Natural killer cell (primary cell): ENCODE results near the gene ZKSCAN7. TPM values are rescaled to one million over a fixed set of nuclear protein-coding genes. Genes with fewer than 3 reads are reported as not detected.
"Not testable (repeated sequence)": the region's sequence is repeated elsewhere in the genome, so short reads cannot be mapped to it uniquely, and the experiment has no call there.

Experiments used
- ATAC-seq, 3 donors: fragments of 150-1000 bp in 2 of 3; fragments of 200-7000 bp in 1 of 3; cut with Tn5 transposase; 1 replicate in 1 of 3; 2 replicates in 2 of 3; pipeline ENCODE4 v1.10.0; 2021; ENCODE audit warnings: mild to moderate bottlenecking in 2 of 3, moderate library complexity in 2 of 3
- DNase-seq, 2 donors: peaks; one replicate each; pipeline versions ENCODE4 v3.0.0 to v3.0.0-alpha.2; 2013 to 2021; ENCODE audit warnings: mixed read lengths in 1 of 2
- H3K27ac ChIP-seq: one replicate; pipeline ENCODE4 v1.5.1; 2013; ENCODE audit warnings: mild to moderate bottlenecking, low read length
- H3K27me3 ChIP-seq: one replicate; pipeline ENCODE4 v1.6.1; 2013; ENCODE audit warnings: low read length; ENCODE audit not compliant: control insufficient read depth, insufficient read depth
- H3K36me3 ChIP-seq: one replicate; pipeline ENCODE4 v1.6.1; 2013; ENCODE audit warnings: low read length; ENCODE audit not compliant: control insufficient read depth, insufficient read depth
- H3K4me1 ChIP-seq: one replicate; pipeline ENCODE4 v1.6.1; 2013; ENCODE audit warnings: low read length; ENCODE audit not compliant: control insufficient read depth, insufficient read depth
- H3K4me3 ChIP-seq: one replicate; pipeline ENCODE4 v1.5.1; 2013; ENCODE audit warnings: low read length
- H3K9me3 ChIP-seq: one replicate; pipeline ENCODE4 v1.6.1; 2013; ENCODE audit warnings: low read length; ENCODE audit not compliant: control insufficient read depth, insufficient read depth
- H3K27ac Mint-ChIP-seq, 2 donors: one replicate each; pipeline ENCODE4 v1.8.0; 2022; ENCODE audit warnings: mild to moderate bottlenecking in 2 of 2, mixed read lengths in 2 of 2, moderate library complexity in 1 of 2
- H3K27me3 Mint-ChIP-seq, 2 donors: one replicate each; pipeline ENCODE4 v1.8.0; 2022; ENCODE audit warnings: low read depth in 2 of 2, mixed read lengths in 2 of 2
- H3K36me3 Mint-ChIP-seq: one replicate; pipeline ENCODE4 v1.8.0; 2022; ENCODE audit warnings: mixed read lengths
- H3K4me1 Mint-ChIP-seq, 2 donors: one replicate each; pipeline ENCODE4 v1.8.0; 2022; ENCODE audit warnings: mixed read lengths in 2 of 2
- H3K4me3 Mint-ChIP-seq: one replicate; pipeline ENCODE4 v1.8.0; 2022; ENCODE audit warnings: mild to moderate bottlenecking, moderate library complexity, mixed read lengths
- H3K9me3 Mint-ChIP-seq, 2 donors: one replicate each; pipeline ENCODE4 v1.8.0; 2022; ENCODE audit warnings: mixed read lengths in 2 of 2
- WGBS: methylation state at CpG from one replicate; pipeline ENCODE4 v1.1.7; 2013; ENCODE audit warnings: missing lambda C conversion rate; ENCODE audit not compliant: insufficient coverage; 5-methylcytosine and 5-hydroxymethylcytosine counted together
- intact Hi-C: fragments of 100-400 bp; cut with micrococcal nuclease; formaldehyde crosslinking; loops from one replicate; pipeline ENCODE4 v1.14.2; 2022
- total RNA-seq, 4 donors: library from RNA; stranded (reverse); fragments of 120-200 nt in 1 of 4; gene quantifications; one replicate each; pipeline versions ENCODE4 v1.2.3 to v1.2.4, GENCODE V29; 2013 to 2022
- TF ChIP-seq, protein P1 (sequence below): fragments of 200-600 bp; IDR thresholded peaks from one replicate; pipeline ENCODE4 v1.8.0; 2022; ENCODE audit warnings: antibody characterized with exemption

ZKSCAN7 gene
- total RNA-seq, 3 donors from 2014 or later (not counting 1 experiment from before 2014, with no cell fraction given): 1.7 to 6.5 (median 3.4) TPM

DNA sequence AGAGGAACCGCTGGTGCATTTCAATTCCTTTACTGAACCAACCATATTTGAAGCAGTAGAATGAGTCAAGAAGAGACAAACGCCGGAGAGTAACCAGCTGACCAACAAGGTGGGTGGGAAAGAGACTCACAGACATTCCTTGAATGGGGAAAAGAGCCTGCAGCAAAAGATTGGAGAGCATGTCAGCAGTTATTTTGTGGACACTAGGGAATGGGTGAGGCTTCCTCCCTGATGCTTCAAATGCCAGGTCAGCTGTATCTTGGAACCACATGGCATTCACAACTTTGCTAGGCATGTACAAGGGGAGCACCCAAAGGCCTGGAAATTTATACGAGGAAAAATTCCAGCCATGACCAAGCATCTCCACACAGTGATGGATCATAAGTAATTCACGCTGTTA lies 29.9 kb upstream of the ZKSCAN7 start:
- Mint-ChIP-seq H3K9me3 (no peaks in the 10 kb centered on the region), H3K4me3 (no peak overlapping the region), H3K4me1 (no peaks in the 10 kb centered on the region), H3K36me3 (no peaks in the 10 kb centered on the region), H3K27me3 (peaks cover 34 to 37% of the 10 kb centered on the region in 2 donors), H3K27ac (no peak overlapping the region)
- DNase-seq: no peak
- Histone ChIP-seq H3K4me3 (no peak overlapping the region), H3K27ac (no peak overlapping the region), H3K4me1 (no peaks in the 10 kb centered on the region), H3K27me3 (no peaks in the 10 kb centered on the region), H3K36me3 (no peaks in the 10 kb centered on the region), H3K9me3 (no peaks in the 10 kb centered on the region)
- intact Hi-C loops: no loop called here
- TF ChIP-seq, protein P1, sequence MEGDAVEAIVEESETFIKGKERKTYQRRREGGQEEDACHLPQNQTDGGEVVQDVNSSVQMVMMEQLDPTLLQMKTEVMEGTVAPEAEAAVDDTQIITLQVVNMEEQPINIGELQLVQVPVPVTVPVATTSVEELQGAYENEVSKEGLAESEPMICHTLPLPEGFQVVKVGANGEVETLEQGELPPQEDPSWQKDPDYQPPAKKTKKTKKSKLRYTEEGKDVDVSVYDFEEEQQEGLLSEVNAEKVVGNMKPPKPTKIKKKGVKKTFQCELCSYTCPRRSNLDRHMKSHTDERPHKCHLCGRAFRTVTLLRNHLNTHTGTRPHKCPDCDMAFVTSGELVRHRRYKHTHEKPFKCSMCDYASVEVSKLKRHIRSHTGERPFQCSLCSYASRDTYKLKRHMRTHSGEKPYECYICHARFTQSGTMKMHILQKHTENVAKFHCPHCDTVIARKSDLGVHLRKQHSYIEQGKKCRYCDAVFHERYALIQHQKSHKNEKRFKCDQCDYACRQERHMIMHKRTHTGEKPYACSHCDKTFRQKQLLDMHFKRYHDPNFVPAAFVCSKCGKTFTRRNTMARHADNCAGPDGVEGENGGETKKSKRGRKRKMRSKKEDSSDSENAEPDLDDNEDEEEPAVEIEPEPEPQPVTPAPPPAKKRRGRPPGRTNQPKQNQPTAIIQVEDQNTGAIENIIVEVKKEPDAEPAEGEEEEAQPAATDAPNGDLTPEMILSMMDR: no peak
- ATAC-seq: no peak
- WGBS: 86% methylated on average over 4 of the region's 5 CpGs

DNA sequence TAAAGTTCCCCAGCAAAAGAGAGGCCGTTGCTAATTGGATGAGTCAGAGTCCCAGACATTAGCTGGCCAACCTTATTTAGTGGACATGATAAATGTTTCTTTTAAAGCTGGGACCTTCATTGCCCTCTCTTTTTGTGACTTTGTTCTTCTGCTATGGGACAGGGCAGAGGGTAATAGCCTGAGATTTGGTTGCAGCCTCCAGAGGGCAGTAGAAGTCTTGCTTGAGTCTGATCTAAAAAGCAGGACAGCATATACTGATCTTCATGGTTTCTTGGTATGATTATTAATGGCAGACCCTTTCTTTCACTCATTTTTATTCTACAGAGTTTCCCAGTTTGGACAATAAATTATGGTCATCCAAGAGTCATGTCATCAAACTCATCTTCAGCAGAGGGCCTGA lies 25.1 kb upstream of the ZKSCAN7 start:
- Mint-ChIP-seq H3K4me1 (peaks cover 0 to 5% of the 10 kb centered on the region in 2 donors), H3K9me3 (no peaks in the 10 kb centered on the region), H3K36me3 (no peaks in the 10 kb centered on the region), H3K27me3 (peaks cover 13 to 22% of the 10 kb centered on the region in 2 donors), H3K27ac (no peak overlapping the region), H3K4me3 (no peak overlapping the region)
- Histone ChIP-seq H3K27me3 (peaks cover 2% of the 10 kb centered on the region), H3K9me3 (no peaks in the 10 kb centered on the region), H3K4me3 (no peak overlapping the region), H3K36me3 (no peaks in the 10 kb centered on the region), H3K4me1 (no peaks in the 10 kb centered on the region), H3K27ac (no peak overlapping the region)
- ATAC-seq (no peak), DNase-seq (peak in 1 of 2 donors; percentile 30)
- intact Hi-C loops: loop anchor here (5.0 kb wide), 2 partner anchors 332 to 682 kb away; partner anchors contain the start of gene TMEM42
- TF ChIP-seq, protein P1: no peak
- WGBS: 43% methylated on average over 1 of the region's 1 CpG

DNA sequence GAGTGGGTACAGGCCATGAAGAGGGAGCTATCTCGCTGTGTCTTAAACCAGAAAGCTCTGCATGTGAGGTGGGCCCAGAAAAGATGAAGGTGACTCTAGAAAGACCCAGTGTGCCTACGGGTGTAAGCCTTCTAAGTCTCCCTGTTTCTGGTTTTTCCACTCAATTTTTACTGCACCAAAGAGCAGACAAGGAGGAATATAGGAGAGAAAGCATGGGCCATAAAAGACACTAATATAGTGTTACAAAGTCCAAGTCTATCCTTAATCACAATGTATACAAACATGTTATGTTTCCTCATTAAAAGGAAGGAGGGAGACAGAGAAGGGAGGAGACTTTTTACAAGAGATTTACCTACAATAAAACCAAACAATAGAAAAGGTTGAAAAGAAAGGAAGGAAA lies 24.1 kb upstream of the ZKSCAN7 start:
- TF ChIP-seq, protein P1: no peak
- ATAC-seq: no peak
- H3K36me3 Mint-ChIP-seq: no peaks in the 10 kb centered on the region
- peaks cover 19 to 29% of the 10 kb centered on the region in 2 donors for H3K27me3 Mint-ChIP-seq
- H3K4me1 Mint-ChIP-seq: peaks cover 0 to 5% of the 10 kb centered on the region in 2 donors
- no peak overlapping the region for H3K27ac Mint-ChIP-seq
- no peaks in the 10 kb centered on the region for H3K9me3 Mint-ChIP-seq
- intact Hi-C loops: loop anchor here (5.0 kb wide), 2 partner anchors 331 to 681 kb away; partner anchors contain the start of gene TMEM42
- no peak overlapping the region for H3K4me3 ChIP-seq
- H3K27ac ChIP-seq: no peak overlapping the region
- WGBS: 53% methylated on average over 2 of the region's 2 CpGs
- H3K4me1 ChIP-seq: no peaks in the 10 kb centered on the region
- peaks cover 2% of the 10 kb centered on the region for H3K27me3 ChIP-seq
- H3K4me3 Mint-ChIP-seq: no peak overlapping the region
- H3K36me3 ChIP-seq: no peaks in the 10 kb centered on the region
- no peaks in the 10 kb centered on the region for H3K9me3 ChIP-seq
- DNase-seq: no peak

DNA sequence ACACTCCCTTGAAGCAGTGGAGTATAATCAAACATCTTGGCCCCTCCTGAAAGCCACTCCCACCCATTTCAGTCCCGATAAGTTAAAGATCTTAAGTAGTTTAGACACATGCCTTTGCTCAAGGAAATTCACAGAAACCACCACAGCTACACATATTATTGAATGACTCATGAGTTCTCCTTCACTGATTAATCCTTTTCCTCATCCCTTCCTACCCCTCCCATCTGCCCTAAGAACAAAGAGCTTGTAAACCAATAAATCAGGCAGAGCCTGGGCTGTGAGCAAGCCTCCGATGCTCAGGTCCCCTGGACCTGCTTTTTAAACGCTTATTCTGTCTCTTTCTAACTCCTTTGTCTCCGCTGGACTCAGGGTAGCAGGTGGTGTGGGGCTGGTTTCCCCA lies 20.3 kb upstream of the ZKSCAN7 start:
- H3K9me3 Mint-ChIP-seq, H3K36me3 Mint-ChIP-seq, H3K4me3 ChIP-seq, H3K4me1 ChIP-seq, H3K27ac ChIP-seq, DNase-seq, ATAC-seq, H3K4me1 Mint-ChIP-seq, H3K4me3 Mint-ChIP-seq, H3K27ac Mint-ChIP-seq, H3K36me3 ChIP-seq, H3K27me3 ChIP-seq, H3K9me3 ChIP-seq: not testable (repeated sequence)
- WGBS: 29% methylated on average over 4 of the region's 4 CpGs
- H3K27me3 Mint-ChIP-seq: peaks cover 33 to 40% of the 10 kb centered on the region in 2 donors
- intact Hi-C loops: loop anchor here (5.0 kb wide), 2 partner anchors 328 to 678 kb away; partner anchors contain the start of gene TMEM42
